ENCODE results near the gene KRCC1.

KRCC1 gene

DNA sequence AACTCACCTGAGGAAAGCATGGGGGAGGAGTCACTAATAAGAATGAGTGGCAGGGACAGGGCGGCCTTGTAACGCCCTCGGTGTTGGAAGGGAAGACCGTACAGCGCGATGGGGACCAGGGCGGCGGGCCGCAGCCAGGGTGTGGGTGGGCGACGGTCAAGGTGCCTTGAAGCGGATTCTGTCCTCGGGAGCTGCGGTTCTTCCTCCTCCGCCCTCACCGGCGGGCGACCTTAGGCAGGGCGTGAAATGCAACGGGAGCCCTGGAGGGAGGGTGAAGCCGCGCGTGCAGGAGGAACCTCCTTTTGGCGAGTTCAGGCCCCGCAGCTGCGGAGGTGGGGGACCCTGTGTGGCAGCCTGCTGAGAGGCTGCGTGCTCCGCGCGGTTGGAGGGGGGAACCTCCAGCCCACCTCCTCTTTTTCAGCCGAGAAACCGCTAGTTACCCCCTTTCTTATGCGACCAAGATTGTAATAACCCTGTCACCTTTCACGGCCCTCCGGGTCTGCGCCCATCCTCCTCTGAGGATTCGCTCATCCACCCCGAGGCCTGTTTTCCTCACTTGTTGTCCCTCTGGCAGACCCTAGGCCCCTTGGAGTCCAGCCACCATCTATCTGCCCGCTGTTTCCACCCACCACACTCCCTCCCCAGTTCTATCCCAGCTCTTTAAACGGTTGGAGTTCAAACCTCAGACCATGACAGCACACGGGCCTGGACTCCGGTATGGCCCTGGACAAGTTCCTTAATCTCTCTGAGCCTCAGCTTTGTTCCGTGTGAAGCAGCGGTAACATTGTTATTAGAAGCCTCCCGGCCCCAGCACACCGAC, 38.4 kb downstream of the KRCC1 start:
- TF ChIP-seq, protein P1, sequence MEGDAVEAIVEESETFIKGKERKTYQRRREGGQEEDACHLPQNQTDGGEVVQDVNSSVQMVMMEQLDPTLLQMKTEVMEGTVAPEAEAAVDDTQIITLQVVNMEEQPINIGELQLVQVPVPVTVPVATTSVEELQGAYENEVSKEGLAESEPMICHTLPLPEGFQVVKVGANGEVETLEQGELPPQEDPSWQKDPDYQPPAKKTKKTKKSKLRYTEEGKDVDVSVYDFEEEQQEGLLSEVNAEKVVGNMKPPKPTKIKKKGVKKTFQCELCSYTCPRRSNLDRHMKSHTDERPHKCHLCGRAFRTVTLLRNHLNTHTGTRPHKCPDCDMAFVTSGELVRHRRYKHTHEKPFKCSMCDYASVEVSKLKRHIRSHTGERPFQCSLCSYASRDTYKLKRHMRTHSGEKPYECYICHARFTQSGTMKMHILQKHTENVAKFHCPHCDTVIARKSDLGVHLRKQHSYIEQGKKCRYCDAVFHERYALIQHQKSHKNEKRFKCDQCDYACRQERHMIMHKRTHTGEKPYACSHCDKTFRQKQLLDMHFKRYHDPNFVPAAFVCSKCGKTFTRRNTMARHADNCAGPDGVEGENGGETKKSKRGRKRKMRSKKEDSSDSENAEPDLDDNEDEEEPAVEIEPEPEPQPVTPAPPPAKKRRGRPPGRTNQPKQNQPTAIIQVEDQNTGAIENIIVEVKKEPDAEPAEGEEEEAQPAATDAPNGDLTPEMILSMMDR (IDR thresholded peaks at IDR 0.05; ENCODE audit: extremely low read depth, missing control alignments): no peak
- peak; percentile 58 for DNase-seq (ENCODE audit: low spot score)

DNA sequence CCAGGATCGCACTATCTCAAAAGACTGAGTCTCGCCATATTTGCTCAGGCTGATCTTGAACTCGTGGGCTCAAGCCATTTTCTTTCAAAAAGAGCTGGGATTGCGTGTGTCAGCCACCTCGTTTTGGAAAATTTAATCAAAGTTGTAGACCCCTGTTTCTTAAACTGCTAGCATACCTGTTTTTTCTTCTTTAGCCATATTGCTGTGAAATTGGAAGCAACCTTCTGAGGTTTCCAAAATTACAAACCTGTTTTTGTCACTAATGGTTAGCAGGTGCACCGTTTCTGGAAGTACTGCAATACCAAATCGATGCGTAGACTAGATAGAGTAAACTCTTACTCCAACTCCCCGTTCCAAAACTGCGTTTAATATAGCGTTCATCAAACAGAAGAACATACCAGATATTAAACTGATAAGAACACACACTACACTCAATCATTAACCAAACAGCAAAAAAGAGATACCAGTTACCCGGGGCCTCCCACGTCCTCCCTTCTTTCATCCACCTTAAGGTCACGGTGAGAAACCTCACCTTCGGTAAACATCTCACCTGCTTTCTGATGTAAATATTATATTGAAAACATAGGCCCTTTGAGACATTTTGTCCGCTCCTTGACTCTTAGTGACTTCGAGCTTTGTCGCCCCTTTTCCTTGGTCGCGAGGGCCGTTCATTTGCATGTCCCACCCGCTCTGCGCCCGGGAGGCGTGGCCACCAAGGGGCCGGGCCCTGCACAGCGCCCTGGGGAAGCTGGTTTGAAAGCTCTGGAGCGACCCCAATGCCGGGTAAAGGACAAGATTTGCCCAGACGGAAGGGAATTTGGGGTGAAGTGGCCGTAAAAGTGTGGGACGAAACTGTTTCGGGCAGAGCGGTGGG, 39.3 kb downstream of the KRCC1 start, which contains the start of gene RNU2-63P:
RNU2-63P (minus strand) TSS at position 462 of the 874 bp plus-strand sequence.
- DNase-seq (ENCODE audit: low spot score): peak; percentile 77
- TF ChIP-seq, protein P1 (IDR thresholded peaks at IDR 0.05; ENCODE audit: extremely low read depth, missing control alignments): no peak

DNA sequence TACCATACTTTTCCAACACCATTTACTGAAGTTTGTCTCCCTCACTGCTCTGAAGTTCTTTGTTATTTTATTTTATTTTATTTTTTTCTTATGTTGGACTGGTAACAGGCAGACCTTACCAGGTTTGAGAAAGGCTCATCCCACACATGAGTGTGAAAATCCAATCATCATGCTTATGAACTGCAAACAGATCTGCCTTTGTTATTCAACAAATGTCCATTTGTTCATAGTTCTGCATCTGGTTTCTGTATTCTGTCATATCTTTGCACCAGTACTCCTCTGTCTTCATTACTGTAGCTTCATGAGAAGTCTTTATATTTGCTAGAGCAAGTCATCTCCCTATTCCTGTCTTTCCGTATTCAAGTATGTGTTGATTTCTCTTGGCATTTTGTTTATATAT, 44.6 kb downstream of the KRCC1 start:
- no peak for DNase-seq (ENCODE audit: low spot score)
- TF ChIP-seq, protein P1 (IDR thresholded peaks at IDR 0.05; ENCODE audit: extremely low read depth, missing control alignments): no peak

DNA sequence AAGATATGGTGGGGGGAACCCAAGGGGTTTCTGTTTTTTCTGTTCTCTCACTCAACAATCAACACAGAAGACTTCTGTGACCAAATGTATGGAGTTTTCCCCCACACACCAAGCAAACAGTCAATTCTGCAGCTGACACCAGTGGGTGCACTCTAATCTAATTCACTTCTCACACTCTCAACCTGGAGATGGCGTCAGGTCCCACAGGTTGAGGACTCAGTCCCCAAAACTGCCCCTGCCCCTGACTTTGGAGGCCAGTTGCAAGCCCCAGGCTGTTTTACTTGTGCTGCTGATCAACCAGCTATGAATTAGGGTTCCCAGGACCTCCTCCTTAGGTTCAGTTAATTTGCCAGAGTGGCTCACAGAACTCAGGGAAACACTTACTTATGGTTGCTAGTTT, 45.4 kb downstream of the KRCC1 start:
- no peak for DNase-seq (ENCODE audit: low spot score)
- TF ChIP-seq, protein P1 (IDR thresholded peaks at IDR 0.05; ENCODE audit: extremely low read depth, missing control alignments): no peak

DNA sequence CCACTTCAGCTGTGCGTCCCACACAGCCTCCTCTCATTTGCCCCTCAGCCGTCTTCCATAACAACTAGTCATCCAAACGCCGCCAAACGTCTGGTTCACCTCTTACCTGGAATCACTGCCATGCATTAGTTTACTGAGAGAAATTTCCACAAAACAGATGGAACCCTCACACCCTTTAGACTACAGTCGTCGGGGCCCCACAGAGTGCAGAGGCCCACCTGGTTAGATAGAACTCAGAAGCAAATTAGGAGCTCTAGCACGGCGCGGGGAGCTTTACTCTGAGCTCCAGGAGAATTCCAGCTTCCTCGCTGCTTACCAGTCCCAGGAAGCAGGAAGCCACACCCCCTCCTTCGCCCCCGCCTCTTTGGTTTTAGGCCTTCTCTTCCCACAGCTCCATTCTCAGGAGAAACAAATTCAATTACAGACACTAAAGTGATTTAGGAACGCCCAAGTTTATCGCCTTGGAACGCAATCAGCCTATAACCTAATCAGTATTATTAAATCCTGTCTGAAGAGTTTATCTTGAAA, 48.6 kb downstream of the KRCC1 start:
- DNase-seq (ENCODE audit: low spot score): no peak
- TF ChIP-seq, protein P1 (IDR thresholded peaks at IDR 0.05; ENCODE audit: extremely low read depth, missing control alignments): no peak

DNA sequence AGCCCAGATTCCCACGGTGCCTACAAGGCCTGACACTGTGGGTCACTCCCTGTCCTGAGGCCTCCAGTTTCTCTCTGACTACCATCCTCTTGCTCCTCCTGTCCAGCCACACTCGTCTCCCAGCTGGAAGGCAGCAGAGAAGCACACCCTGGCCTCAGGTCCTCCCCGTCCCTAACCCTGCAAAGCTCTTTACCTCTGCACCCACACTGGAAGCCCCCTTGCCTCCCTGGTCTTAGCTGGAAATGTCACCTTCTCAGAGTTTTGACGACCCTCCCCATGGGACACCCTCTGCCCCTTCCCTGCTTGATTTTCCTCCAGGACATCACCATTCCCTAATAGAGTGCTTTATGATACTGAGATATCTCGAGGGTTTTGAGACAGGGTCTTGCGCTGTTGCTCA, 49.8 kb downstream of the KRCC1 start:
- TF ChIP-seq, protein P1 (IDR thresholded peaks at IDR 0.05; ENCODE audit: extremely low read depth, missing control alignments): no peak

More for the DNA sequence above, 49.8 kb downstream of the KRCC1 start:
- no peak for DNase-seq (ENCODE audit: low spot score)

All from GM20000 (cell line).